WI38 (cell line): ENCODE results near the gene SMPX.

Source experiments
- H3K4me3 ChIP-seq: 2 replicates; pipeline ENCODE4 v1.5.1; 2011; ENCODE audit warnings: low read depth, mild to moderate bottlenecking, control low read depth, low read length
- CTCF ChIP-seq: IDR thresholded peaks from 2 replicates; pipeline ENCODE4 v1.5.1; 2012; ENCODE audit warnings: low read depth, mild to moderate bottlenecking, control low read depth, low read length

SMPX gene

GRCh38 chrX:21725496-21725895 lies 32.4 kb downstream of the SMPX start:
- no peak overlapping the region for H3K4me3 ChIP-seq
- TF ChIP-seq CTCF = no peak

- H3K4me3 ChIP-seq = no peak overlapping the region
- no peak for TF ChIP-seq CTCF
Measured at GRCh38 chrX:21723814-21724213, 34.1 kb downstream of the SMPX start.

GRCh38 chrX:21723084-21723483 lies 34.8 kb downstream of the SMPX start:
- no peak overlapping the region for H3K4me3 ChIP-seq
- TF ChIP-seq CTCF = no peak

GRCh38 chrX:21721195-21721594 lies 36.7 kb downstream of the SMPX start:
- no peak overlapping the region for H3K4me3 ChIP-seq
- no peak for TF ChIP-seq CTCF

- TF ChIP-seq CTCF = no peak
- no peak overlapping the region for H3K4me3 ChIP-seq
Measured at GRCh38 chrX:21718575-21718974, 39.3 kb downstream of the SMPX start.

- no peak overlapping the region for H3K4me3 ChIP-seq
- no peak for TF ChIP-seq CTCF
Measured at GRCh38 chrX:21717802-21718201, 40.1 kb downstream of the SMPX start.

GRCh38 chrX:21715825-21716224 lies 42.1 kb downstream of the SMPX start:
- TF ChIP-seq CTCF = no peak

More at GRCh38 chrX:21715825-21716224, 42.1 kb downstream of the SMPX start:
- H3K4me3 ChIP-seq = no peak overlapping the region
